T-helper 2 cell treated with Interferon-gamma antibody and Interleukin-4, amounts not matched to agents 100 ng/mL and 5 ng/mL, for 36 hours (primary cell): ENCODE results near the gene UBE2V1. TPM values are rescaled to one million over a fixed set of nuclear protein-coding genes. Genes with fewer than 3 reads are reported as not detected.
"Not testable (repeated sequence)": the region's sequence is repeated elsewhere in the genome, so short reads cannot be mapped to it uniquely, and the experiment has no call there.

Experiments used
- intact Hi-C: fragments of 100-400 bp; cut with micrococcal nuclease; formaldehyde crosslinking; loops from one replicate; pipeline ENCODE4 v1.15.1; 2023
- total RNA-seq: library from RNA; stranded (reverse); gene quantifications from 2 replicates; pipeline ENCODE4 v1.2.3, GENCODE V29; 2022

Gene UBE2V1
- total RNA-seq, result 133 and 137 TPM in 2 replicates

- intact Hi-C loops, result loop anchor here (1.0 to 10.0 kb wide), 6 partner anchors 78 to 838 kb away; partner anchors contain the start of genes CEBPB, PARD6B, RNF114 and ZNFX1
Observed at GRCh38 chr20:50112512-50113419, at the start of gene UBE2V1. Gene UBE2V1 (minus strand): TSS chr20:50113150. CDS start chr20:50113128, 22 bp downstream.

GRCh38 chr20:50161494-50161893 lies 48.5 kb upstream of the UBE2V1 start:
- intact Hi-C loops, result not testable (repeated sequence)

- intact Hi-C loops, result loop anchor here (1.0 to 5.0 kb wide), 3 partner anchors 13 to 216 kb away; partner anchors contain the start of gene RNF114
Observed at GRCh38 chr20:50153500-50154377, 40.8 kb upstream of the UBE2V1 start, which contains the start of gene PEDS1. Gene PEDS1 (minus strand): TSS chr20:50153723. CDS start chr20:50153637, 86 bp downstream.

- intact Hi-C loops, result loop anchor here (1.0 to 5.0 kb wide), 3 partner anchors 14 to 216 kb away; partner anchors contain the start of gene RNF114
Observed at GRCh38 chr20:50153153-50153499, 40.2 kb upstream of the UBE2V1 start.

- intact Hi-C loops, result loop anchor here (1.0 to 5.0 kb wide), 3 partner anchors 14 to 215 kb away; partner anchors contain the start of gene RNF114
Observed at GRCh38 chr20:50152394-50153152, 39.6 kb upstream of the UBE2V1 start.

- intact Hi-C loops, result loop anchor here (5.0 kb wide), 1 partner anchor 214 kb away; the partner anchor contains the start of gene RNF114
Observed at GRCh38 chr20:50151034-50151743, 38.2 kb upstream of the UBE2V1 start.

- intact Hi-C loops, result loop anchor here (5.0 kb wide), 1 partner anchor 212 kb away; the partner anchor contains the start of gene RNF114
Observed at GRCh38 chr20:50149481-50150254, 36.7 kb upstream of the UBE2V1 start.

GRCh38 chr20:50146732-50147662 lies 34.0 kb upstream of the UBE2V1 start:
- intact Hi-C loops, result no loop called here

GRCh38 chr20:50146214-50146613 lies 33.3 kb upstream of the UBE2V1 start:
- intact Hi-C loops, result no loop called here

GRCh38 chr20:50145566-50145965 lies 32.6 kb upstream of the UBE2V1 start:
- intact Hi-C loops, result no loop called here

- intact Hi-C loops, result no loop called here
Observed at GRCh38 chr20:50144362-50144761, 31.4 kb upstream of the UBE2V1 start.

- intact Hi-C loops, result no loop called here
Observed at GRCh38 chr20:50142812-50143211, 29.9 kb upstream of the UBE2V1 start.

GRCh38 chr20:50141811-50142561 lies 29.0 kb upstream of the UBE2V1 start:
- intact Hi-C loops, result no loop called here

GRCh38 chr20:50141018-50141675 lies 28.2 kb upstream of the UBE2V1 start:
- intact Hi-C loops, result no loop called here

- intact Hi-C loops, result no loop called here
Observed at GRCh38 chr20:50140339-50140859, 27.4 kb upstream of the UBE2V1 start.
